GM12878 (cell line): ENCODE measurements around the gene ADAMTSL1. TPM values are rescaled to one million over a fixed set of nuclear protein-coding genes. Genes with fewer than 3 reads are reported as not detected.

Experiments
- ATAC-seq: fragments of 200-7000 bp; cut with Tn5 transposase; 3 replicates; pipeline ENCODE4 v1.9.1; 2020; ENCODE audit warnings: mild to moderate bottlenecking, moderate library complexity
- BruUV-seq: library from RNA; stranded (reverse); fragments of 400-500 nt; replicated peaks from 2 replicates; lab custom pipeline; 2021; lab: Mats Ljungman, UMichigan
- CTCF ChIA-PET: fragments of 300-600 bp; sonication (Branson Sonifier 250); formaldehyde crosslinking; extraction: SDS; loops from one replicate; lab custom pipeline; 2021; ENCODE audit warnings: inconsistent platforms; lab: Yijun Ruan, JAX
- POLR2A ChIA-PET: fragments of 350-600 bp; formaldehyde crosslinking; extraction: SDS; loops from one replicate; lab custom pipeline; 2021; ENCODE audit warnings: inconsistent platforms; lab: Charles Lee
- RAD21 ChIA-PET: fragments of 300-600 bp; sonication (Branson Sonifier 250); formaldehyde crosslinking; loops from one replicate; lab custom pipeline; 2023; ENCODE audit warnings: antibody characterized with exemption; ENCODE audit not compliant: unreplicated experiment; lab: Charles Lee
- SMC1A ChIA-PET: fragments of 300-600 bp; sonication (Branson Sonifier 250); formaldehyde crosslinking; loops from one replicate; lab custom pipeline; 2023; ENCODE audit not compliant: unreplicated experiment, uncharacterized antibody; lab: Charles Lee
- DNase-seq: peaks from one replicate; pipeline ENCODE4 v3.0.0-alpha.2; 2011; ENCODE audit warnings: low read depth, low spot score
- FAIRE-seq: peaks from 3 replicates; lab custom pipeline; 2011; peaks lifted over from hg19 to GRCh38; lab: Jason Lieb, UNC
- H2AFZ ChIP-seq: 2 replicates; pipeline ENCODE4 v1.6.0; 2011; ENCODE audit warnings: low read depth, low read length, control low read depth; ENCODE audit not compliant: control insufficient read depth
- H3K27ac ChIP-seq: 2 replicates; pipeline ENCODE4 v1.5.1; 2011; ENCODE audit warnings: control low read depth; ENCODE audit not compliant: control insufficient read depth, insufficient read depth
- H3K27me3 ChIP-seq, 2 experiments: replicated peaks in 1 of 2; 2 replicates each; pipeline versions ENCODE4 v1.6.0 to v1.6.1; 2011; ENCODE audit warnings: low read length in 1 of 2; ENCODE audit not compliant: control insufficient read depth in 2 of 2, insufficient read depth in 2 of 2
- H3K36me3 ChIP-seq, 2 experiments: 2 replicates each; pipeline ENCODE4 v1.5.1; 2011; ENCODE audit warnings: low read length in 1 of 2; ENCODE audit not compliant: control insufficient read depth in 2 of 2, insufficient read depth in 2 of 2
- H3K4me1 ChIP-seq: 2 replicates; pipeline ENCODE4 v1.6.1; 2011; ENCODE audit warnings: mild to moderate bottlenecking, low read length, moderate library complexity, mixed read lengths; ENCODE audit not compliant: control insufficient read depth, insufficient read depth
- H3K4me2 ChIP-seq: 2 replicates; pipeline ENCODE4 v1.6.0; 2011; ENCODE audit warnings: control low read depth; ENCODE audit not compliant: control insufficient read depth, insufficient read depth
- H3K4me3 ChIP-seq: fragments of 200-600 bp; sonication (generic); 2 replicates; pipeline ENCODE4 v1.5.1; 2016
- H3K79me2 ChIP-seq: 2 replicates; pipeline ENCODE4 v1.6.0; 2011; ENCODE audit warnings: low read length; ENCODE audit not compliant: control insufficient read depth, insufficient read depth
- H3K9ac ChIP-seq: 2 replicates; pipeline ENCODE4 v1.8.0; 2011; ENCODE audit warnings: low read length, control low read depth, mixed read lengths; ENCODE audit not compliant: control insufficient read depth, insufficient read depth
- H3K9me3 ChIP-seq: replicated peaks from 3 replicates; pipeline ENCODE4 v1.5.1; 2011; ENCODE audit warnings: mild to moderate bottlenecking, low read length; ENCODE audit not compliant: control insufficient read depth, insufficient read depth
- H4K20me1 ChIP-seq: 2 replicates; pipeline ENCODE4 v1.6.0; 2011; ENCODE audit not compliant: control insufficient read depth, insufficient read depth
- GATAD2B ChIP-seq: fragments of 450-650 bp; conservative IDR thresholded peaks from 2 replicates; pipeline ENCODE4 v1.6.1; 2017; ENCODE audit warnings: low read depth, mild to moderate bottlenecking, moderate library complexity
- MXI1 ChIP-seq: fragments of 150-350 bp; IDR thresholded peaks from 2 replicates; pipeline ENCODE4 v1.6.1; 2011; ENCODE audit warnings: low read depth, mild to moderate bottlenecking, inconsistent platforms, low read length, improper control_type of control experiment
- ZBTB4 ChIP-seq: fragments of 450-650 bp; formaldehyde crosslinking; IDR thresholded peaks from 2 replicates; pipeline ENCODE4 v1.4.0; 2022; ENCODE audit warnings: mild to moderate bottlenecking, moderate library complexity
- ZNF384 ChIP-seq: IDR thresholded peaks from 2 replicates; pipeline ENCODE4 v1.6.1; 2012; ENCODE audit warnings: low read depth, mild to moderate bottlenecking, low read length, improper control_type of control experiment, borderline replicate concordance
- ZNF592 ChIP-seq: fragments of 450-650 bp; IDR thresholded peaks from 2 replicates; pipeline ENCODE4 v1.6.1; 2017; ENCODE audit warnings: mild to moderate bottlenecking, moderate library complexity
- WGBS: methylation state at CpG from one replicate; pipeline ENCODE4 v1.1.6; 2016; ENCODE audit warnings: low lambda C conversion rate; ENCODE audit not compliant: insufficient replicate concordance, insufficient coverage; ENCODE audit errors: missing lambda C conversion rate; 5-methylcytosine and 5-hydroxymethylcytosine counted together
- in situ Hi-C: fragments of 300-500 bp; cut with MboI; formaldehyde crosslinking; loops from 9 replicates; pipeline ENCODE4 v1.14.3; 2018; ENCODE audit warnings: mixed read lengths
- intact Hi-C: fragments of 100-400 bp; cut with micrococcal nuclease; formaldehyde crosslinking; loops from one replicate; pipeline ENCODE4 v1.14.2; 2022; ENCODE audit not compliant: unreplicated experiment
- polyA plus RNA-seq, 11 experiments: library from polyadenylated mRNA; depleted of rRNA in 4 of 11; unstranded in 6 of 11; stranded (reverse) in 5 of 11; fragments of >200 nt; fragmentation: Nextera tagmentation in 4 of 11; fragmentation: Illumina TruSeq in 1 of 11; extraction: Ambion mirVana in 4 of 11; extraction: Trizol in 1 of 11; gene quantifications; 1 replicate in 1 of 11; 2 replicates in 10 of 11; pipeline versions ENCODE4 v1.2.1 to v1.2.3, GENCODE V29; 2011 to 2016; ENCODE audit warnings: inconsistent platforms in 2 of 11, missing spikeins in 2 of 11, low read depth in 1 of 11
- total RNA-seq, 4 experiments: library from RNA; depleted of rRNA in 3 of 4; stranded (reverse); fragments of >200 nt in 3 of 4; fragmentation: Illumina TruSeq in 1 of 4; extraction: Trizol in 1 of 4; gene quantifications; 2 replicates each; pipeline versions ENCODE4 v1.2.1 to v1.2.3, GENCODE V29; 2013 to 2021

Gene ADAMTSL1
- total and polyA plus RNA-seq, 10 of the 15 experiments (the other 5 are each of a cell fraction or from before 2014, with no cell fraction given): 0.01 to 0.10 (median 0.07) TPM; not detected in 6

- Histone ChIP-seq H3K27me3 (no peaks in the 10 kb centered on the region), H3K4me3 (no peak overlapping the region), H3K9me3 (no peaks in the 10 kb centered on the region), H3K9ac (no peak overlapping the region), H3K4me2 (no peak overlapping the region), H3K36me3 (no peaks in the 10 kb centered on the region), H3K79me2 (no peaks in the 10 kb centered on the region), H2AFZ (no peak overlapping the region), H3K4me1 (no peaks in the 10 kb centered on the region), H3K27ac (no peak overlapping the region), H4K20me1 (no peaks in the 10 kb centered on the region)
- in situ Hi-C loops: no loop called here
- FAIRE-seq (no peak), DNase-seq (no peak), ATAC-seq (no peak)
- no TSS peak for BruUV-seq
- ChIA-PET RAD21 (no interaction called here), CTCF (no interaction called here), POLR2A (no interaction called here), SMC1A (no interaction called here)
- no peak for TF ChIP-seq ZNF592
- TF ChIP-seq GATAD2B: no peak
- no peak for TF ChIP-seq ZNF384
- no peak for TF ChIP-seq MXI1
- TF ChIP-seq ZBTB4 (CRISPR knock-in tag): no peak
- 21% methylated on average over 2 of the region's 2 CpGs for WGBS
- intact Hi-C loops: no loop called here
Observed at GRCh38 chr9:18743971-18744370, 270.0 kb downstream of the ADAMTSL1 start.
